Breast epithelium (tissue), 4 donors: Measurements from ENCODE around the gene PARVA. TPM values are rescaled to one million over a fixed set of nuclear protein-coding genes. Genes with fewer than 3 reads are reported as not detected.

ENCODE experiments used
- DNase-seq, 2 donors: peaks; one replicate each; pipeline ENCODE4 v3.0.0-alpha.2; 2019; ENCODE audit warnings: low spot score in 2 of 2
- H3K27ac ChIP-seq, 2 donors: fragments of 200-600 bp; sonication (generic) in 1 of 2; one replicate each; pipeline ENCODE4 v1.5.1; 2016 to 2019; ENCODE audit warnings: mild to moderate bottlenecking in 1 of 2
- H3K27me3 ChIP-seq, 2 donors: fragments of 200-600 bp; sonication (generic) in 1 of 2; one replicate each; pipeline versions ENCODE4 v1.5.1 to v1.6.0; 2017 to 2019; ENCODE audit warnings: control low read depth in 1 of 2, mild to moderate bottlenecking in 1 of 2
- H3K36me3 ChIP-seq: fragments of 200-600 bp; one replicate; pipeline ENCODE4 v1.5.1; 2019
- H3K4me1 ChIP-seq, 2 donors: fragments of 200-600 bp; sonication (generic); one replicate each; pipeline ENCODE4 v1.5.1; 2016 to 2019; ENCODE audit warnings: control low read depth in 1 of 2
- H3K4me3 ChIP-seq, 3 donors: fragments of 200-600 bp; sonication (generic); 1 replicate in 2 of 3; 2 replicates in 1 of 3; pipeline ENCODE4 v1.5.1; 2016 to 2019; ENCODE audit warnings: mild to moderate bottlenecking in 3 of 3, moderate library complexity in 2 of 3
- H3K9me3 ChIP-seq, 2 donors: fragments of 200-600 bp; sonication (generic) in 1 of 2; one replicate each; pipeline ENCODE4 v1.5.1; 2016 to 2019; ENCODE audit warnings: control low read depth in 1 of 2
- POLR2A ChIP-seq: fragments of 450-650 bp; IDR thresholded peaks from one replicate; pipeline ENCODE4 v1.6.1; 2016; ENCODE audit warnings: antibody characterized with exemption, mild to moderate bottlenecking, moderate library complexity
- POLR2AphosphoS5 ChIP-seq, 3 donors: sonication (generic); formaldehyde crosslinking; IDR thresholded peaks; one replicate each; pipeline ENCODE4 v1.6.1; 2017; ENCODE audit warnings: antibody characterized with exemption in 3 of 3
- intact Hi-C: fragments of 100-400 bp; cut with DNase I; formaldehyde crosslinking; loops from one replicate; pipeline ENCODE4 v1.15.1; 2023; ENCODE audit warnings: low total_unique reads
- total RNA-seq, 3 donors: library from RNA; depleted of rRNA; stranded (reverse); fragments of >200 nt; gene quantifications; one replicate each; pipeline ENCODE4 v1.1.0, GENCODE V29; 2016
- TF ChIP-seq, protein P1 (sequence below), 3 donors: fragments of 450-650 bp; IDR thresholded peaks; one replicate each; pipeline ENCODE4 v1.5.1; 2016 to 2017; ENCODE audit warnings: antibody characterized with exemption in 3 of 3, mild to moderate bottlenecking in 3 of 3, moderate library complexity in 3 of 3

The PARVA gene
- total RNA-seq, 3 donors from 2014 or later = 50.5 to 109 (median 60.4) TPM

DNA sequence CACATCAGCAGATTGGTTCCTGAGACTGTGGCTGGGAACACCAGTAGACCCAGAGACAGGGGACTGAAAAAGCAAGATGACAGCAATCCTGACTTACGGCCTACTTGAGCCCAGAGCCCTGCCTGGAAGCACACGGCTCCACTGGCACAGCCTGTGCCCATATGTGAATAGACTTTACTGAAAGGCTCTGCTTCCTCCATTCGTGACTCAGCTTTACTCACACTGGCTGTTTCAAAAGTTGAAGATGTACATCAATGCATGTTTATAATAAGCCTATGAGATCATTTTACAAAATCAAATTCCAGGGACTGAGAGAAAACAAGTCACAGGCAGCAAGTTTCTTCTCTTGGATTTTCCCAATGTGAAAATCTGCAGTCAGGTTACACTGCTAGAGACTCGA lies 162.2 kb downstream of the PARVA start:
- H3K27ac ChIP-seq = peak overlapping the region; percentile 8 to 72
- intact Hi-C loops = loop anchor here (10.0 kb wide), 1 partner anchor 735 kb away; no protein-coding TSS in a partner anchor
- peaks cover 6 to 8% of the 10 kb centered on the region in 2 donors for H3K4me1 ChIP-seq
- H3K27me3 ChIP-seq = no peaks in the 10 kb centered on the region
- TF ChIP-seq POLR2A (no peak), POLR2AphosphoS5 (IDR thresholded peaks at IDR 0.05) (no peak)
- TF ChIP-seq, protein P1, sequence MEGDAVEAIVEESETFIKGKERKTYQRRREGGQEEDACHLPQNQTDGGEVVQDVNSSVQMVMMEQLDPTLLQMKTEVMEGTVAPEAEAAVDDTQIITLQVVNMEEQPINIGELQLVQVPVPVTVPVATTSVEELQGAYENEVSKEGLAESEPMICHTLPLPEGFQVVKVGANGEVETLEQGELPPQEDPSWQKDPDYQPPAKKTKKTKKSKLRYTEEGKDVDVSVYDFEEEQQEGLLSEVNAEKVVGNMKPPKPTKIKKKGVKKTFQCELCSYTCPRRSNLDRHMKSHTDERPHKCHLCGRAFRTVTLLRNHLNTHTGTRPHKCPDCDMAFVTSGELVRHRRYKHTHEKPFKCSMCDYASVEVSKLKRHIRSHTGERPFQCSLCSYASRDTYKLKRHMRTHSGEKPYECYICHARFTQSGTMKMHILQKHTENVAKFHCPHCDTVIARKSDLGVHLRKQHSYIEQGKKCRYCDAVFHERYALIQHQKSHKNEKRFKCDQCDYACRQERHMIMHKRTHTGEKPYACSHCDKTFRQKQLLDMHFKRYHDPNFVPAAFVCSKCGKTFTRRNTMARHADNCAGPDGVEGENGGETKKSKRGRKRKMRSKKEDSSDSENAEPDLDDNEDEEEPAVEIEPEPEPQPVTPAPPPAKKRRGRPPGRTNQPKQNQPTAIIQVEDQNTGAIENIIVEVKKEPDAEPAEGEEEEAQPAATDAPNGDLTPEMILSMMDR (IDR thresholded peaks at IDR 0.05) = no peak
- peak in 1 of 2 donors; percentile 2 for DNase-seq
- no peaks in the 10 kb centered on the region for H3K36me3 ChIP-seq
- no peak overlapping the region for H3K4me3 ChIP-seq
- H3K9me3 ChIP-seq = no peaks in the 10 kb centered on the region

DNA sequence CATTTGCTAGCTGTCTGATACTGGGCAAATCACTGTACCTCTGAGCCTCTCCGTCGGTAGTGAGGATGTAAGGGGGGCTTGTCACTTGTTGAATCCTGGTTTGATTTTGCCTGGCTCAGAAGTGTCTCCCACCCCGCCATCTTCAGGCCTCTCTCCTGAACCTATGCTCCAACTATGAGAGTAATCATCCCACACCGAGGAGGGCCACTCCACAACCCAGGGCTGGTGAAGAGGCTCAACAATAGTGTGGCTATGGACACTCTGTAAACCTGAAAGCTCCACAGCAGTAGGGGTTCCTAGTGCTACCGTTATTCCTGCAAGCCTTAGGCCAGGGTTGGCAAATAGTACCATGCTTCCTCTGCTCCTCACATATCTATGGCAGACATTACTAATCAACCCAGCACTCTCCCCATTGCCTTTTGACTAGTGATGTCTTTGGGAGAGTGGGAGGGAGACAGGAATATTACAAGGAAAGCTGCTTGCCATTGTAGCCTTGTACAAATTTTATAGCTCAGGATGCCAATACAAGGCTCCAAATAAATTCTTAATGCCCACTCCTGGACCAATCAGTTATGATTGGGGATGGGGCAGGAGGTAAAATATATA lies 162.8 kb downstream of the PARVA start:
- Histone ChIP-seq H3K27ac (peak overlapping the region; percentile 8 to 72), H3K4me1 (peaks cover 6 to 8% of the 10 kb centered on the region in 2 donors), H3K27me3 (no peaks in the 10 kb centered on the region), H3K4me3 (no peak overlapping the region), H3K9me3 (no peaks in the 10 kb centered on the region), H3K36me3 (no peaks in the 10 kb centered on the region)
- intact Hi-C loops = no loop called here
- TF ChIP-seq, protein P1 (IDR thresholded peaks at IDR 0.05) = no peak
- TF ChIP-seq POLR2A = no peak
- TF ChIP-seq POLR2AphosphoS5 (IDR thresholded peaks at IDR 0.05) = no peak
- peak in 1 of 2 donors; percentile 11 for DNase-seq

DNA sequence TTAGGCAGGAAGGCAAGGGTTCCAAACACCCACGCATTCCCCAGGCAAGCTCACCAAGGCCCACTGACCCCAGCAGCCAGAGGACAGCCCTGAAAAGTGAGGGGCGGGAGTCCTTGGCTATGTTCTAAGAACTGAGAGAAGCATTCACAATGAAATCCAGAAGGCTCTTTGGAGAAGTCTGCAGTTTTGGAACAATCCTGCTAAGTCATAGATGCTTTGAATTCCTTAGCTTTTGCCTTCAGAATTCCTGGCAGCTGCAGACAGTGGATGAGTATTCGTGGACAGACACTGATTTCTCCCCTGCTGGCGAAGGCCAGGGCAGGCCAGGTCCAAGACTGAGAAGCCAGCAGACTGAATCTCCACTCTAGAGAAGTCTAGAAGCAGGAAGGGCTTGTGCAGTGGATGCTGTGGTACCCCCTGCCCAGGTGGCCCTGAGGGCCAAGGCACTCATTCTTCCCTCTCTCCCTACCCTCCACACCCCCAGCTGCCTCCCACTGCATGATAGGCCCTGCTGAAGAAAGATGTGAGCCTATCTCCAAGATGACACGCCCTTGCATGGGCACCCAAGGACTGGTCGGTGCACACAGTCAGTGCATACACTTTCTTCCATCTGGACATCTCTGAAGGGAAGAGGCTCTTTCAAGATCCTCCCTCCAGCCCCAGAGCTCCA lies 163.7 kb downstream of the PARVA start:
- peak in 1 of 2 donors; percentile 65 for DNase-seq
- intact Hi-C loops = no loop called here
- no peaks in the 10 kb centered on the region for H3K9me3 ChIP-seq
- H3K4me1 ChIP-seq = peaks cover 6 to 8% of the 10 kb centered on the region in 2 donors
- no peaks in the 10 kb centered on the region for H3K27me3 ChIP-seq
- no peak for TF ChIP-seq POLR2A
- TF ChIP-seq, protein P1 (IDR thresholded peaks at IDR 0.05) = peak in 2 of 3 donors; percentile 20 to 42
- TF ChIP-seq POLR2AphosphoS5 (IDR thresholded peaks at IDR 0.05) = peak in 1 of 3 donors; percentile 31
- no peak overlapping the region for H3K4me3 ChIP-seq
- H3K27ac ChIP-seq = peak overlapping the region; percentile 8 to 72
- H3K36me3 ChIP-seq = no peaks in the 10 kb centered on the region

DNA sequence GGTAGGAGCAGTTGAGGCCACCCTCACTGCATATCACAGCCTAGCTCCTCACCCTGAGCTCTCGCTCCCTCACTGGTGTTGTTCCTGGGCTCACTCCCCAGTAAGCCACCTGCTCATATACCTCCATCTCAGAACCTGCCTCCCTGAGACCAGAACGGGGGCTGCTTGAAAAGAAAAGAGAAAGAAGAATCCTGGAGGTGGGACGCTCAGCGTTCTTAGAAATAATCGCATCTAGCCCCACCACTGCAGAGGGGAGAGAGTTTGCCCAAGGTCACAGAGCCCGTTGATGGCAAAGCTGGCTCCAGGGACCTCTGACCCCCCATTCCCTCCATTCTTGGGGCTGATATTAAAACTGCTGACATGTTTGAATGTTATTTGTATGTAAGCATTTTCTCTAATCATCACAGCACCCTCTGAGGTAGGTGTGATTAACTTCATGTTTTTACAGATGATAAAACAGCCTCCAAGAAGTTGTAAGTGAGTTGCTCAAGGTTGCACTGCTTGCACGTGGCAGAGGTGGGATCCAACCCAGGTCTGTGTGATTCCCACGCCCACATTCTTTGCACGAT lies 164.3 kb downstream of the PARVA start:
- no peaks in the 10 kb centered on the region for H3K36me3 ChIP-seq
- no peaks in the 10 kb centered on the region for H3K9me3 ChIP-seq
- H3K4me1 ChIP-seq = peaks cover 6 to 8% of the 10 kb centered on the region in 2 donors
- TF ChIP-seq, protein P1 (IDR thresholded peaks at IDR 0.05) = no peak
- TF ChIP-seq POLR2AphosphoS5 (IDR thresholded peaks at IDR 0.05) (no peak), POLR2A (no peak)
- intact Hi-C loops = no loop called here
- peak overlapping the region in 1 of 2 donors; percentile 72 for H3K27ac ChIP-seq
- no peak overlapping the region for H3K4me3 ChIP-seq
- no peak for DNase-seq
- no peaks in the 10 kb centered on the region for H3K27me3 ChIP-seq
